HG02981 (cell line): Measurements from ENCODE around the gene FCGR3A.
"Not testable (repeated sequence)": the region's sequence is repeated elsewhere in the genome, so short reads cannot be mapped to it uniquely, and the experiment has no call there.

Experiments used
- ATAC-seq: cut with Tn5 transposase; IDR thresholded peaks from one replicate; pipeline ENCODE4 v1.9.1; 2021; ENCODE audit warnings: mild to moderate bottlenecking, moderate library complexity; ENCODE audit not compliant: unreplicated experiment

FCGR3A gene

GRCh38 chr1:161557506-161558450, 8.2 kb upstream of the FCGR3A start:
- ATAC-seq = not testable (repeated sequence)

GRCh38 chr1:161556990-161557389, 7.4 kb upstream of the FCGR3A start:
- ATAC-seq = not testable (repeated sequence)

- not testable (repeated sequence) for ATAC-seq
Observed at GRCh38 chr1:161556143-161556542, 6.5 kb upstream of the FCGR3A start.

GRCh38 chr1:161554815-161555417, 5.3 kb upstream of the FCGR3A start:
- ATAC-seq = not testable (repeated sequence)

- ATAC-seq = not testable (repeated sequence)
Observed at GRCh38 chr1:161554340-161554739, 4.7 kb upstream of the FCGR3A start.

- ATAC-seq = not testable (repeated sequence)
Observed at GRCh38 chr1:161553631-161554030, 4.0 kb upstream of the FCGR3A start.

- ATAC-seq = not testable (repeated sequence)
Observed at GRCh38 chr1:161550942-161551341, 1.3 kb upstream of the FCGR3A start.

GRCh38 chr1:161548749-161549406, 740 bp downstream of the FCGR3A start:
- not testable (repeated sequence) for ATAC-seq

GRCh38 chr1:161547995-161548741, 1.4 kb downstream of the FCGR3A start:
- ATAC-seq = not testable (repeated sequence)

GRCh38 chr1:161545005-161545731, 4.5 kb downstream of the FCGR3A start:
- not testable (repeated sequence) for ATAC-seq

- ATAC-seq = not testable (repeated sequence)
Observed at GRCh38 chr1:161543125-161543524, 6.5 kb downstream of the FCGR3A start.

GRCh38 chr1:161542091-161542559, 7.5 kb downstream of the FCGR3A start:
- peak; percentile 54 for ATAC-seq

GRCh38 chr1:161540570-161540960, 9.1 kb downstream of the FCGR3A start:
- peak; percentile 30 for ATAC-seq

GRCh38 chr1:161539731-161540569, 9.7 kb downstream of the FCGR3A start:
- peak; percentile 46 for ATAC-seq

GRCh38 chr1:161538925-161539479, 10.6 kb downstream of the FCGR3A start:
- ATAC-seq = not testable (repeated sequence)

GRCh38 chr1:161537068-161537669, 12.4 kb downstream of the FCGR3A start:
- not testable (repeated sequence) for ATAC-seq

- ATAC-seq = not testable (repeated sequence)
Observed at GRCh38 chr1:161532644-161533567, 16.7 kb downstream of the FCGR3A start.
